Measurements from ENCODE around the gene KLHL1. TPM values are rescaled to one million over a fixed set of nuclear protein-coding genes. Genes with fewer than 3 reads are reported as not detected.

Gene KLHL1
- total and polyA plus RNA-seq, 9 of the 15 experiments (the other 6 are each of a cell fraction or from before 2014, with no cell fraction given), result not detected

DNA sequence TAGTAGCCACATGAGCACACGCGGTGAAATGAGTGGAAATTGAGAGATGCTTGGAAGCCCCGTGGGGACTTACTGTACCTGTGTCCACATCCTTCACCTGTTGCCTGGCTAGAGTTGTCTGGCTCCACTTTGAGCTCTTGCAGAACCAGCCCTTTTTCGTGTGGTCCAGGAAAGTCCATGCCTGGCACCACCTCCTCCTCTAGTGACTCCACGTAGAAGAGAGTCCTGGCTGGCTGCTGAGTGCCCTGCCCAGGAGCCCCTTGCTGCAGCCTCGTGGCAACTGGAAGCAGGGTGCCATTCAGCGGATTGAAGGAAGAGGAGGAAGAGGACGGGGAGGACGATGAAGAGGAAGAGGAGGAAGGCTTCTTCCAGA, 1.1 kb downstream of the KLHL1 start (continued):
- TF ChIP-seq PRPF4 (IDR thresholded peaks at IDR 0.05; ENCODE audit: insufficient read depth, low read depth, low read length, poor library complexity, severe bottlenecking), result no peak
- no peak for TF ChIP-seq HDGF (IDR thresholded peaks at IDR 0.05)
- no peak for TF ChIP-seq CBX3 (IDR thresholded peaks at IDR 0.05; ENCODE audit: borderline replicate concordance in 1 of 2, low read length in 2 of 2)
- TF ChIP-seq RFX1 (IDR thresholded peaks at IDR 0.05), result no peak
- TF ChIP-seq, protein P1, sequence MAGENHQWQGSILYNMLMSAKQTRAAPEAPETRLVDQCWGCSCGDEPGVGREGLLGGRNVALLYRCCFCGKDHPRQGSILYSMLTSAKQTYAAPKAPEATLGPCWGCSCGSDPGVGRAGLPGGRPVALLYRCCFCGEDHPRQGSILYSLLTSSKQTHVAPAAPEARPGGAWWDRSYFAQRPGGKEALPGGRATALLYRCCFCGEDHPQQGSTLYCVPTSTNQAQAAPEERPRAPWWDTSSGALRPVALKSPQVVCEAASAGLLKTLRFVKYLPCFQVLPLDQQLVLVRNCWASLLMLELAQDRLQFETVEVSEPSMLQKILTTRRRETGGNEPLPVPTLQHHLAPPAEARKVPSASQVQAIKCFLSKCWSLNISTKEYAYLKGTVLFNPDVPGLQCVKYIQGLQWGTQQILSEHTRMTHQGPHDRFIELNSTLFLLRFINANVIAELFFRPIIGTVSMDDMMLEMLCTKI (IDR thresholded peaks at IDR 0.05; ENCODE audit: partially characterized antibody), result no peak
- TF ChIP-seq HOXB6 (CRISPR knock-in tag; IDR thresholded peaks at IDR 0.05; ENCODE audit: borderline replicate concordance), result no peak
- no peak for TF ChIP-seq CHD2 (IDR thresholded peaks at IDR 0.05; ENCODE audit: low read depth, low read length)

DNA sequence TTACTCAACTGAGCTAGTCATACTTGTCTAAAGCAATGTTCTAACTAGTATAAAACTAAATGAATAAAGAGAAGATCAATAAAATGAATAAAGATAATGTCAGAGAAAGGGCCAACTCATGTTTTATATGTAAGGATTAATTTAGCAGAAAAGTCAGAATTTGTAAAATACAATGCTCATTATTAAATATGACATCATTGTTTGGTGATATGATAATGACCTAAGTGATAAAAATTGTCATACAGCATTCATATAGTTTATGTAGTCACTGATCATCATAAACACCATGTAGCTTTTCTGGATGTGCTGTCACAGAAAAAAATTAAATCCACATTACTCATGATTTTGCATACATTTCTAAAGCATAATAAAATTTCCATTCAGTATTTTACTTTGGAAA, 3.8 kb downstream of the KLHL1 start:
- Histone ChIP-seq H2AFZ (ENCODE audit: low read depth, low read length) (no peak overlapping the region), H4K20me1 (replicated peaks; ENCODE audit: control insufficient read depth, insufficient read depth, low read length) (no peaks in the 10 kb centered on the region), H3K4me2 (ENCODE audit: insufficient read depth, low read length) (no peak overlapping the region), H3K4me1 (replicated peaks in 1 of 2; ENCODE audit: control insufficient read depth in 2 of 2, insufficient read depth in 2 of 2, low read length in 2 of 2) (no peaks in the 10 kb centered on the region), H3K4me3 (no peak overlapping the region), H3K36me3 (ENCODE audit: control insufficient read depth, insufficient read depth, low read length) (no peaks in the 10 kb centered on the region), H3K9ac (ENCODE audit: insufficient read depth in 1 of 2, low read depth in 2 of 2, low read length in 2 of 2) (no peak overlapping the region), H3K9me1 (ENCODE audit: control insufficient read depth, insufficient read depth, low read length) (no peaks in the 10 kb centered on the region), H3K27me3 (ENCODE audit: control insufficient read depth in 2 of 2, insufficient read depth in 2 of 2, low read length in 2 of 2) (no peaks in the 10 kb centered on the region), H3K9me3 (replicated peaks; ENCODE audit: control insufficient read depth, insufficient read depth, low read depth, low read length) (no peaks in the 10 kb centered on the region), H3K27ac (ENCODE audit: extremely low read depth, low read depth, low read length) (no peak overlapping the region), H3K79me2 (ENCODE audit: control insufficient read depth, insufficient read depth, low read length) (no peaks in the 10 kb centered on the region)
- no peak for ATAC-seq
- ChIA-PET POLR2A (no interaction called here), CTCF (ENCODE audit: low intra/inter-chr PET ratio) (no interaction called here)
- intact Hi-C loops (cut with micrococcal nuclease), result no loop called here
- in situ Hi-C loops (cut with MboI), result no loop called here
- no peak for FAIRE-seq
- no peak for DNase-seq (ENCODE audit: extremely low read depth in 1 of 4, low spot score in 3 of 4)
- no TSS peak for BruUV-seq (replicated peaks)
- TF ChIP-seq, protein P2, sequence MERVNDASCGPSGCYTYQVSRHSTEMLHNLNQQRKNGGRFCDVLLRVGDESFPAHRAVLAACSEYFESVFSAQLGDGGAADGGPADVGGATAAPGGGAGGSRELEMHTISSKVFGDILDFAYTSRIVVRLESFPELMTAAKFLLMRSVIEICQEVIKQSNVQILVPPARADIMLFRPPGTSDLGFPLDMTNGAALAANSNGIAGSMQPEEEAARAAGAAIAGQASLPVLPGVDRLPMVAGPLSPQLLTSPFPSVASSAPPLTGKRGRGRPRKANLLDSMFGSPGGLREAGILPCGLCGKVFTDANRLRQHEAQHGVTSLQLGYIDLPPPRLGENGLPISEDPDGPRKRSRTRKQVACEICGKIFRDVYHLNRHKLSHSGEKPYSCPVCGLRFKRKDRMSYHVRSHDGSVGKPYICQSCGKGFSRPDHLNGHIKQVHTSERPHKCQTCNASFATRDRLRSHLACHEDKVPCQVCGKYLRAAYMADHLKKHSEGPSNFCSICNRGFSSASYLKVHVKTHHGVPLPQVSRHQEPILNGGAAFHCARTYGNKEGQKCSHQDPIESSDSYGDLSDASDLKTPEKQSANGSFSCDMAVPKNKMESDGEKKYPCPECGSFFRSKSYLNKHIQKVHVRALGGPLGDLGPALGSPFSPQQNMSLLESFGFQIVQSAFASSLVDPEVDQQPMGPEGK (CRISPR knock-in tag; IDR thresholded peaks at IDR 0.05; ENCODE audit: borderline replicate concordance), result no peak
- TF ChIP-seq, protein P3, sequence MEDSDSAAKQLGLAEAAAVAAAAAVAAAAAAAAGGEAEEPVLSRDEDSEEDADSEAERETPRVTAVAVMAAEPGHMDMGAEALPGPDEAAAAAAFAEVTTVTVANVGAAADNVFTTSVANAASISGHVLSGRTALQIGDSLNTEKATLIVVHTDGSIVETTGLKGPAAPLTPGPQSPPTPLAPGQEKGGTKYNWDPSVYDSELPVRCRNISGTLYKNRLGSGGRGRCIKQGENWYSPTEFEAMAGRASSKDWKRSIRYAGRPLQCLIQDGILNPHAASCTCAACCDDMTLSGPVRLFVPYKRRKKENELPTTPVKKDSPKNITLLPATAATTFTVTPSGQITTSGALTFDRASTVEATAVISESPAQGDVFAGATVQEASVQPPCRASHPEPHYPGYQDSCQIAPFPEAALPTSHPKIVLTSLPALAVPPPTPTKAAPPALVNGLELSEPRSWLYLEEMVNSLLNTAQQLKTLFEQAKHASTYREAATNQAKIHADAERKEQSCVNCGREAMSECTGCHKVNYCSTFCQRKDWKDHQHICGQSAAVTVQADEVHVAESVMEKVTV (CRISPR knock-in tag; IDR thresholded peaks at IDR 0.05), result no peak
- TF ChIP-seq, protein P4, sequence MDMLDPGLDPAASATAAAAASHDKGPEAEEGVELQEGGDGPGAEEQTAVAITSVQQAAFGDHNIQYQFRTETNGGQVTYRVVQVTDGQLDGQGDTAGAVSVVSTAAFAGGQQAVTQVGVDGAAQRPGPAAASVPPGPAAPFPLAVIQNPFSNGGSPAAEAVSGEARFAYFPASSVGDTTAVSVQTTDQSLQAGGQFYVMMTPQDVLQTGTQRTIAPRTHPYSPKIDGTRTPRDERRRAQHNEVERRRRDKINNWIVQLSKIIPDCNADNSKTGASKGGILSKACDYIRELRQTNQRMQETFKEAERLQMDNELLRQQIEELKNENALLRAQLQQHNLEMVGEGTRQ (CRISPR knock-in tag; IDR thresholded peaks at IDR 0.05), result no peak
